A172 (cell line): Measurements from ENCODE around the gene SLC8A3. TPM values are rescaled to one million over a fixed set of nuclear protein-coding genes. Genes with fewer than 3 reads are reported as not detected.

Source experiments
- DNase-seq: peaks from one replicate; pipeline ENCODE4 v3.0.0-alpha.2; 2015; ENCODE audit warnings: low spot score
- total RNA-seq: library from RNA; depleted of rRNA; stranded (reverse); fragments of >200 nt; shearing (Covaris generic); gene quantifications from 2 replicates; pipeline ENCODE4 v1.2.3, GENCODE V29; 2014; rRNA removed

The SLC8A3 gene
- total RNA-seq, 1 experiment from 2014 or later = not detected

- peak; percentile 77 for DNase-seq
These were observed 189.5 kb downstream of the SLC8A3 start for GRCh38 chr14:69999261-69999674.

- peak; percentile 62 for DNase-seq
These were observed 190.9 kb downstream of the SLC8A3 start for GRCh38 chr14:69997849-69998248.

GRCh38 chr14:69996216-69996615 lies 192.5 kb downstream of the SLC8A3 start:
- peak; percentile 72 for DNase-seq

Other genes starting within 250 kb of the SLC8A3 start
- 61.4 and 85.5 TPM in 2 replicates for gene COX16, start 170.7 kb upstream of the SLC8A3 start, total RNA-seq
- 15.7 and 20.3 TPM in 2 replicates for gene SYNJ2BP, start 228.1 kb upstream of the SLC8A3 start, total RNA-seq